ENCODE measurements around the gene ACTR6.
A peak's percentile ranks its signal among the peaks of the same experiment; 100 is the strongest.
"Not testable (repeated sequence)": the region's sequence is repeated elsewhere in the genome, so short reads cannot be mapped to it uniquely, and the experiment has no call there.

Gene ACTR6

GRCh38 chr12:100222173-100222572 is 21.6 kb downstream of the ACTR6 start:
- DNase-seq: not testable (repeated sequence)

GRCh38 chr12:100225491-100225890 is 24.9 kb downstream of the ACTR6 start:
- DNase-seq: no peak

GRCh38 chr12:100229036-100229635 is 28.5 kb downstream of the ACTR6 start:
- no peak for DNase-seq

DNA sequence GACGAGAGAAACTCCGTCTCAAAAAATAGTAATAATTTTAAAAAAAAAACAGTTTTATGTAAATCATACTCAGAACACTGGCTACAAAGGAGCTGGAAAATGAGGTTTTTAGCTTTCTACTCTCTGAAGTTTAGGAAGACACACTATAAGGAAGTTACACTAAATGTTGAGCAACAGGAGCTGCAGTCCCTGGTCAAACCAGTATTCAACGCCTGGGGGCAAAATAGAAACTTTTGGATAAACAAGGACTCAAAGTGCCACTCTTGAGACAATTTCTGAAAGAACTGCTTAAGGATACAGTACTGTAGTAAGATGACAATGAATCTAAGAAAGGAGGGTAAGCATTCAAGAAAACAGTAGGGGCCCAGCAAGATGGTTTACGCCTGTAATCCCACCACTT is 29.3 kb downstream of the ACTR6 start:
- DNase-seq: no peak

- DNase-seq: not testable (repeated sequence)
Observed at GRCh38 chr12:100231873-100232272, 31.3 kb downstream of the ACTR6 start.

- no peak for DNase-seq
Observed at GRCh38 chr12:100234166-100234565, 33.6 kb downstream of the ACTR6 start.

DNA sequence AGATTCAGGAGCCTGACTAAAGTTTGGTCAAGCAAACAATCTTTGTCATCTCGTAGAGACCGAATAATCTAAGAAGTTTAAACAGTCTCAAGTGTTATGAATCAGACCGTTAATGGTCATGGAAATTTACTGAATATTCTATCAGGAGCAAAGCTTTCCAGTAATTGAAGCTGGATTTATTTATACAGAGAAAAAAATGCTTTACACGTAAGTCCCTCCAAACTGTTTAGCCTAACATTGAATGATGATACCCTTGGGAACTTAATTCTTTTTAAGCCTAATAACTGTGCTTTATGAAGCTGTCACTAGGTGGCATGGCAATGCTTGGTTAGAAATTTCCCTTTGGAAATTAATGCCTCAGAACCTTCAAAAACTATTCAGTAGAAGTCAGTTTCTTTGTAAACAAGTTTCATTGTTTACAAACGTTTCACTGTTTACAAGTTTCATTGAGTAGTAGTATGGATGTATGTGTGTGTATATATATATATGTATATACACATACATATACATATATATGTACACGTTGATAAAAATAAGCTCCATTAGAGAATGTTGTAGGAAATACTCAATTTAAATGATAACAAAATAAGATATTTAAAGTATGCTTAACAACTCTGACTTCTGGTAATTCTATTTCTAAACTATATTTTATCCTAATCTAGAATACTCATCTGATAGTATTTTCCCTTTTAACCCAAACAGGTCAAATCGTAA is 34.1 kb downstream of the ACTR6 start:
- peak; percentile 32 for DNase-seq

GRCh38 chr12:100238801-100239200 is 38.2 kb downstream of the ACTR6 start:
- no peak for DNase-seq

DNA sequence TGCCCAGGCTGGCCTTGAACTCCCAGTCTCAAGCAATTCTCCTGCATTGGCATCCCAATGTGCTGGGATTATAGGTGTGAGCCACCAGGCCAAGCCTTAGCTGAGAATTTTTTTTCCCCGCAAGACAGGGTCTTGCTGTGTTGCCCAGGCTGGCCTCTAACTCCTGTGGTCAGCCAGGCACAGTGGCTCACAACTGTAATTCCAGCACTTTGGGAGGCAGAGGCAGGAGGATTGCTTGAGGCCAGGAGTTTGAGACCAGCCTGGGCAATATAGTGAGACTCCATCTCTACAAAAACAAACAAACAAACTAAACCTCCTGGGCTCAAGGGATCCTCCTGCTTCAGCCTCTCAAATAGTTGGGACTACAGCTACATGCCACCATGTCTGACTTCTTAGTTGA is 39.0 kb downstream of the ACTR6 start:
- no peak for DNase-seq

DNA sequence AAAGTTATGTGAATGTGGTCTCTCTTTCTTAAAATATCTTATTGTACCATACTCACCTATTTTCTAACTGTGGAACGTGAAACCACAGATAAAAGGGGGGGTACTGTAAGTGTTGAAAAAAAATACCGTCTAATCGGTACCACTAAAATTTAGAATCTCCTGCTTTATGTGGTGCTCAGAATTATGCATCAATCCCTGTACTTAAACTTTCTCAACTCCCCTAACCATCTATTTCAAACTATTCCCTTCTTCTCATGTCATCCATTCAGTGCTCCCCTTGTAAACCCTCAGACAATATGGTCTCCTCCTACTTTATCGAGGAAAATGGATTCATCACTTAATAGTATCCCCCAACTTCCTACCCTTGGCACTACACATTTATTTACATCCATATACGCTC is 42.5 kb downstream of the ACTR6 start:
- no peak for DNase-seq

DNA sequence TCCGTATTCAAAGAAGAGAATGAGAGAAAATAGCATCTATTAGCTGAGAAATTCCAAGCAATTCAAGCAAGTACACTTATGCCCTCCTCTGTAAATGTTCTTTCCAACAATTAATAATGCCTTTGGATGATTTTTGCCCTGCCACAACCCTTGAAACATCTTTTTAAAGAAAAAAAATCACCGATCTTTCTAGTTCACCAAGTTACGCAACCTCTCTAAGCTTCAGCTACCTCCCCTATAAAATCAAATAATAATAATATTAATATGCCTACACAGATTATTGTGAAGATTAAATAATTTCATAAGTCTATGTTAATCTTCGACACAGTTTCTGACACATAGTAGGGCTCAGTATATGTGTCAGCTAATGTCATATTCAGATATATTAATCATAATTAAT is 47.1 kb downstream of the ACTR6 start:
- no peak for DNase-seq

DNA sequence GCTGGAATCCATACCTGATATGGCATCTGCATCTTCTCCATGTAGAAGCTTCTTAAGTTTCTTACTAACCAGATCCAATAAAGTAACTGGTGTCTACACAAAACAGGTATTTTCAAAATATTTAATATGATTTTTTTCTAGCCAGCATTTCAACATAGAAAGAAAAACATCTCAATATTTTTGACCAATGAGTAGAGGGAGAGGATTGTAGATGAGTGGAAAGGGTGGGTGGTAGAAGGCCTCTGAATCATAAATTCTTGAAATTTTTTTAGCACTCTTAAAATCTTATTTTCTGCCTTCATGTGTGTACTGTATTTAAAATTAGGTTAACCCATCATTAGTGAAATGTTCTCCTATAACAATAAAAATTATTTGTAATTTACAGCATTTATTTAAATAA is 48.3 kb downstream of the ACTR6 start:
- no peak for DNase-seq

DNA sequence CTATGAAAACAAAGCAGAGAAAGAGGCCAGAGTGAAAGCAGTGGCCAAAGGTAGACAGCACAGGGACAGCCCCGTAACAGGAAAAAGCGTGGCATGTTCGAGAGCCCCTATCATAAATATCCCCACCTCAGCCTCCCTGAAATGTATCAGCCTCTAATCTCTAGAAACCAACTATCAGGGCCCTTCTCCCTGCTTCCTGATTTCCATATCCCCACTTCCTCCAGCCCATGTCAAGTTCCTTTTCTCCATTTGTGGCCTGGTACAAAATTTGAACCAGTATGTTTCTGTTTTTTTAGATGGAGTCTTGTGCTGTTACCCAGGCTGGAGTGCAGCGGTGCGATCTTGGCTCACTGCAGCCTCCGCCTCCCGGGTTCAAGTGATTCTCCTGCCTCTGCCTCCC is 49.3 kb downstream of the ACTR6 start:
- no peak for DNase-seq

DNA sequence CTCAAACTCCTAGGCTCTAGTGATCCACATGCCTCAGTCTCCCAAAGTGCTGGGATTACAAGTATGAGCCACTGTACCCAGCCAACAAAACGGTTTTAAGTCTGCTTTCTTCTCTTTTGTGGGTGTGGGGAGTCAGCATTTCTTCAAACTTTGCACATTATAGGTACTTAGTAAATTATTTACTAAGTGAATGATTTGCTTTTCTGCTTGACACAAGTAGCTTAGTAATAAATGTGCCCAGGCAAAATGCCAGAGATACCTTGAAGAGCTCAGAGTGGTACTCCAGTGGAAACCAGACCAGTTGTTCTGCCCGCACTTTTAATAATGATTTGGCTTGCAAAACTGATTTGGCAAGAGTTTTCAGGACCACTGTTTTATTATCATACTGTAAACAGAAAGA is 51.3 kb downstream of the ACTR6 start:
- DNase-seq: no peak

GRCh38 chr12:100253437-100253836 is 52.8 kb downstream of the ACTR6 start:
- DNase-seq: no peak

- no peak for DNase-seq
Observed at GRCh38 chr12:100254876-100255275, 54.3 kb downstream of the ACTR6 start.

GRCh38 chr12:100258127-100258526 is 57.5 kb downstream of the ACTR6 start:
- no peak for DNase-seq

DNA sequence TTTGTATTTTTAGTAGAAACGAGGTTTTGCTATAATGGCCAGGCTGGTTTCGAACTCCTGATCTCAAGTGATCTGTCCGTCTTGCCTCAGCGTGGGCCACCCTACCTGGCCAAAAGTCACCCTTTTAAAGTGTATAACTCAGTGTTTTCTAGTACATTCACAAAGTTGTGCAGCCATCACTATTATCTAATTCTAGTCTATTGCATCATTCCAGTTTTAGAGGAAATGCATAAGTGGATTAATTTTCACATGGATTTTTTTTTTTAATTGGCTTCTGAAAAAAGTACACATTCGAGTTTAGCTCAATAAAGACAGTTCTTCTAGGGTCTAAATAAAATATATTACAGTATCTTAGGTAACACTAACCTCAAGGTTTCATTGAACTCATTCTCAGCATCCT is 62.5 kb downstream of the ACTR6 start:
- no peak for DNase-seq

- DNase-seq: not testable (repeated sequence)
Observed at GRCh38 chr12:100265107-100265506, 64.5 kb downstream of the ACTR6 start.

- DNase-seq: no peak
Observed at GRCh38 chr12:100265732-100266584, 65.3 kb downstream of the ACTR6 start.

DNA sequence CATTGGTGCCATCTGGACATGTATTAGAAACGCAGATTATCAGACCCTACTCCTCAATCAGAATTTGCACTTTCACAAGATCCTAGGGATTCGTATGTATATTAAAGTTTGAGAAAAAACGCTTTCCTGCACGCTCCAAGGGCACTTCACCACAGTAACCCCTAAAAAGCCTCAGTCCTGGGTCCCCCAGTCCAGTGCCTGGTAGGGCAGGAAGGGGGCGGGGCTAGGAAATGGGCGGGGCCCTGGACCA is 65.9 kb downstream of the ACTR6 start:
- DNase-seq: no peak

DNA sequence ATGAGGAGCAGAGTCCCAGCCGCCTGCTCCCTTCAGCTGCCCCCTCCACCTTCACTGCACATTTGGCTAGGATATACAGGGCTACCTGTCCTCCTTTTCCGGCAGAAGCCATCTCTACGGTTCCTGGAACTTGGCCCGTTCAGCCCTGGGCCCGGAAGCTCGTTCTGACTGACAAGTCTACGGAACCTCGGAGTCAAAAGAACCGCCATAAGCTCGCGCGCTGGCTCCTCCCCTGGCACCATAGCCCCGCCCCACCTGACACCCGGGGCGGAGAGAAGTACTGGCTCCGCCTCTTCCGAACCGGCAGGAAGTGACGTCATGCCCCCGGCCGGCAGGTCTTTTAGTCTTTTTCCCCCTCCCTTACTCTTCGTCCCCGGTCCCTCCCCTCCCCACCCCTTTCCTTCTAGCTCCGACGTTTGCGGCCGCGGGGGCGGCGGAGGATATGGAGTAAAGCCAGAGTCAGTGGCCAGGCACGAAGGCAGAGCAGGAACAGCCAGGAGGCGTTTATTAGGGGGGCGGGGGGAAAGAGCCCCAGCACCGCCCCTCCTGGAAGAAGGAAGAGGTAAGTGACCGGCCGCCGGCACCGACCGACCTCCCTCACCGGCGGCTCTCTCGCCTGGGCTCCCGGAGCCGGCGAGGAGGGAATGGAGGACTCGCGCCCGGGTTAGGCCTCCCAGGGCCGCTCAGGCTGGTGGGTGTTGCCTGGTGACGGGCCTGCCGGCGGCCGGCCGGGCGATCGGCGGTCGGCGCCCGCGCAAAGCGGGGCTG is 66.4 kb downstream of the ACTR6 start, which contains the start of the genes DEPDC4 and SCYL2:
DEPDC4 (minus strand) TSS at position 245 of the 768 bp plus-strand sequence; CDS start at position 242, 3 bp downstream.
SCYL2 (plus strand) TSS at position 343 of the 768 bp plus-strand sequence. CDS start 15,794 bp downstream, outside the sequence.
- DNase-seq: peak; percentile 96

DNA sequence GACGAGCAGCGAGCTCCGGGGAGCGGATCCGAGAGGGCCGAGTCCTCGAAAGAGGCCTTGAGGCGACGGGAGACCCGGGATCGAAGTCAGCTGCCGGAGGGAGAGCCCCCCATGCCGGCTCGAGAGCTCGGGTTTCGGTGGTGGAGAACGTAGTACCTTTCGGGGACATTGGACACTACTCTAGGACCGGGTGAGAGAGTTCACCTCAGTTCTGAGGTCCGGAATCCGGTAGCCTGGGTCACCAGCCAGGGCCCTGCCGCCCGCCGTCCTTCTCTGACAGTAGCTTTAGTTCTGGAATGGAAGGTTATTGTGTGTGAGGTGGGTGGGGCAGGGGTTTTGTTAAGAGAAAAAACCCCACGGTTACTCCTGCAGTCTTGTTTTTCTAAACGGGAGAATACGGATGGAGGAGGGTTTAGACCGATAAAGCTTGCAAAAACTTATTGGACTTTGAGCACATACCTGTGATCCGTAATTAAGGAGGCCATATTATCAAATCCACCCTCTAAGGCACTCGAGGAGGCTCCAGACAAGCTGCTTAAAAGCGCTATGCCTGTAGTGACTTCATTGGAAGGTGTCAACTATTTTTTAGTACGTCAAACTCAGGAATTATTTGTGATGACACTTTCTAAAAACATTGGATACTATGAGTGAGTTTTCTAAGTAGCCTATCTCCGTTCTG is 67.1 kb downstream of the ACTR6 start:
- peak; percentile 56 for DNase-seq

All from NCI-H146 (cell line).